Measurements from ENCODE around the gene NSUN2. TPM values are rescaled to one million over a fixed set of nuclear protein-coding genes. Genes with fewer than 3 reads are reported as not detected.

The NSUN2 gene
- total RNA-seq, 4 donors from 2014 or later, result 38.5 to 100 (median 40.4) TPM

DNA sequence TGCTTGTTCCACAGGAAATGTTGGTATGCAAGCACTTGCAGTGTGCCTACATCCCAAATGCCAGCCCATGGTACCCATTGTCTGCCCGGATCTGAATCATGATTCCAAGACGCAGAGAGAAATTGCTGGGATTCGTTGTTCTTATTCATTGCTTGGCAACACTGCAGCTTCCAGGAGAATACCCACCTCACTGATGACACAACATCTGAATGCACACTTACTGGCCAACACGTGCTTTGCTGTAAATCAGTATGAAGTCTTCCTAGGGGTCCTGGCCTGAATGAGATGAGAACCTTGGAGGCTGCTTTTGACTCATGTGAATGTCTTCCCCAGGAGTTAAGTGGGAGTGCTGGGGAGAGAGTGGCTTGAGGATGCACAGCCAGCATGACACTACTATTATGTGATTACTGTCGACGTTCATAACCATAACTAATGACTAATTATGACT, 12.0 kb upstream of the NSUN2 start:
- ATAC-seq (ENCODE audit: low FRiP score) (no peak), DNase-seq (ENCODE audit: low spot score) (no peak)
- TF ChIP-seq, protein P1, sequence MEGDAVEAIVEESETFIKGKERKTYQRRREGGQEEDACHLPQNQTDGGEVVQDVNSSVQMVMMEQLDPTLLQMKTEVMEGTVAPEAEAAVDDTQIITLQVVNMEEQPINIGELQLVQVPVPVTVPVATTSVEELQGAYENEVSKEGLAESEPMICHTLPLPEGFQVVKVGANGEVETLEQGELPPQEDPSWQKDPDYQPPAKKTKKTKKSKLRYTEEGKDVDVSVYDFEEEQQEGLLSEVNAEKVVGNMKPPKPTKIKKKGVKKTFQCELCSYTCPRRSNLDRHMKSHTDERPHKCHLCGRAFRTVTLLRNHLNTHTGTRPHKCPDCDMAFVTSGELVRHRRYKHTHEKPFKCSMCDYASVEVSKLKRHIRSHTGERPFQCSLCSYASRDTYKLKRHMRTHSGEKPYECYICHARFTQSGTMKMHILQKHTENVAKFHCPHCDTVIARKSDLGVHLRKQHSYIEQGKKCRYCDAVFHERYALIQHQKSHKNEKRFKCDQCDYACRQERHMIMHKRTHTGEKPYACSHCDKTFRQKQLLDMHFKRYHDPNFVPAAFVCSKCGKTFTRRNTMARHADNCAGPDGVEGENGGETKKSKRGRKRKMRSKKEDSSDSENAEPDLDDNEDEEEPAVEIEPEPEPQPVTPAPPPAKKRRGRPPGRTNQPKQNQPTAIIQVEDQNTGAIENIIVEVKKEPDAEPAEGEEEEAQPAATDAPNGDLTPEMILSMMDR (IDR thresholded peaks at IDR 0.05), result no peak

DNA sequence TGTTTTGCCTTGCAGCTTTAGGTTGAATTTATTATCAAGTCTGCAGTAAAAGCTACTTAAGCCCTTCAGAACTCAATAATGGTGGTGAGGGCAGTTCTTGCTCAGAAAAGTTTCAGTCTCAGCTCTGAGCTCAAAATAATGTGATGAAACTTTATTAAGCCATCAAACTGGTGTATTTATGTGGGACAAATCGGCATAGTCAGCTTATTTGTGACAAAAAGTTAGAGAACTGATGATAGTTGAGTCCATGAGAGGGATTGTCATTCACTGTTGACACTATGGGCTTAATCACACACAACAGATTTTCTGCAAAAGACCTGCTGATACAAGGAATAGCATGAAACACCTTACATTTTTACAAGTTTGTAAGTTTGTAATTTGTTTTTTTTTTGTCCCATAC, 9.8 kb upstream of the NSUN2 start:
- DNase-seq (ENCODE audit: low spot score) (no peak), ATAC-seq (ENCODE audit: low FRiP score) (no peak)
- TF ChIP-seq, protein P1 (IDR thresholded peaks at IDR 0.05), result no peak

DNA sequence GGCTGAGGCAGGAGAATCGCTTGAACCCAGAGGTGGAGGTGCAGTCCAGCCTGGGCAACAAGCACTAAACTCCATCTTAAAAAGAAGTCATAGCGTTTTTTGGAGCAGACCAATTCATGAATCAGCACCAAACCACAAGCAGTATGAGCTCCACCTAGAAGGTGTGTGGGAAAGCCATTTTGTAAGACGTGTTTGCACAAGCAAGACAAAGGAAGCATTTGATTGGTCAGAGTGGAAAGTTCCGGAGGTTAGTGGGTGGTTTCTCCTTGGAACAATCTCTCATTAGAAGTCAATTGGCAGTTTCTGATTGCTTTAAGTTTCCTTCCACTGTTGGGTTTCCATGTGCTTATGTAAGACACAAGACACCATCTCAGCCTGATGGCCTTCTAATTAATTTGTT, 5.4 kb upstream of the NSUN2 start:
- no peak for ATAC-seq (ENCODE audit: low FRiP score)
- no peak for DNase-seq (ENCODE audit: low spot score)
- TF ChIP-seq, protein P1 (IDR thresholded peaks at IDR 0.05), result no peak

DNA sequence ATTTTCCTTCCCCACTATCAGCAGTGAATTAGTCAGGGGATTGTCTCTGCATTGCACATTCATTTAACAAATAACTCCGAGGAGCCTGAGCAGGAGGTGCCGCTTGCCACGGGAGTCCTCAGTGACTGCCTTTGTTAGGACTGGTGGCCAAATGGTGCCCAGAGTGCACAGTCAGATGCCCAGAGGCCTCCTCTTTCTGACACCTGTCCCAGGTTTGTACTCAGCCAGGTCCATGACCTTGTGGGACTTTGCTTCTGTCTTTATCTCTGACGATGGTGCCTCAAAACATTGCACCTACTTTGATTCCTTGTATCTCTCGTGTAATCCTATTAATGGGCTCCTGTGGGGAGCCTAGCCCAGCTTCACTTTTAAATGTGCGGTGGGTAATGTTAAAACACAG, 4.7 kb upstream of the NSUN2 start:
- DNase-seq (ENCODE audit: low spot score) (no peak), ATAC-seq (ENCODE audit: low FRiP score) (no peak)
- TF ChIP-seq, protein P1 (IDR thresholded peaks at IDR 0.05), result no peak

DNA sequence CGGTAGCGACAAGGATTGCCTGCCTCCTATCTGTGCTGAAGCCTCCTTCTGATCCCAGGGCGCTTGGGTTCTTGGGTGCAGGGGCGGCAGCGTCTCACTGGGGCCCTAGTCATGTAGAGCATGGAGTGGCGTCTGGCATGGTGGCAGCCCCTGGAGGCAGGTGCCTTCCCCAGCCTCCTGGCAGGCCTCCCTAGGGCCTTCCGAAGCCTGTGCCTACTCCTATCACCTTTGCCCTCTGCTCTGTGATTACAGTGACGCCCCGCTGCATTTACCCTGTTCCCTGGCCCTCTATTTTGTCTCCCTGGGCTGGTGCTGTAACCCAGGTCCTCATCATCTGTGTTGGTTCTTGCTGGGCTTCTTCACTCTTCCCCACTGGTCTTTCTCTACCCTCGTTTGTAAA, 4.2 kb upstream of the NSUN2 start:
- ATAC-seq (ENCODE audit: low FRiP score) (no peak), DNase-seq (ENCODE audit: low spot score) (no peak)
- TF ChIP-seq, protein P1 (IDR thresholded peaks at IDR 0.05), result no peak

DNA sequence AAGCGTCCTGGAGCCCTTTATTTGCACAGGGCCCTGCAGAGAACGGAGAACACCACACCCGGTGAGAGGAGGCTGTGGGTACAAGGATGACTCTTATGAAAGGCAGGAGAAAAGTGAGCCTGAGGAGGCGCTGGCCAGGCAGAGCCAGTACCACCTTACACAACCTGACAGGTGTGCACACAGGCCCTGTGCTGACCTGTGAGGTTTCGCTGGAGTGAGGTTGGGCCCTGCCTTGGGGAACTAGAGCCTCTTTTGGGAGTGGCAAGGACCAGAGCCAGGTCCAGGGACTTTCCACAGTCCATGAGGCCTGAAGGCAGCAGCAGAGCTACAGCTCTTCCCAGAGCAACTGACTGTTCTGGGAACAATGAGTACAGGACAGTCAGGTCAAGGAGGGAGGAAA, 3.4 kb upstream of the NSUN2 start:
- ATAC-seq (ENCODE audit: low FRiP score) (no peak), DNase-seq (ENCODE audit: low spot score) (no peak)

DNA sequence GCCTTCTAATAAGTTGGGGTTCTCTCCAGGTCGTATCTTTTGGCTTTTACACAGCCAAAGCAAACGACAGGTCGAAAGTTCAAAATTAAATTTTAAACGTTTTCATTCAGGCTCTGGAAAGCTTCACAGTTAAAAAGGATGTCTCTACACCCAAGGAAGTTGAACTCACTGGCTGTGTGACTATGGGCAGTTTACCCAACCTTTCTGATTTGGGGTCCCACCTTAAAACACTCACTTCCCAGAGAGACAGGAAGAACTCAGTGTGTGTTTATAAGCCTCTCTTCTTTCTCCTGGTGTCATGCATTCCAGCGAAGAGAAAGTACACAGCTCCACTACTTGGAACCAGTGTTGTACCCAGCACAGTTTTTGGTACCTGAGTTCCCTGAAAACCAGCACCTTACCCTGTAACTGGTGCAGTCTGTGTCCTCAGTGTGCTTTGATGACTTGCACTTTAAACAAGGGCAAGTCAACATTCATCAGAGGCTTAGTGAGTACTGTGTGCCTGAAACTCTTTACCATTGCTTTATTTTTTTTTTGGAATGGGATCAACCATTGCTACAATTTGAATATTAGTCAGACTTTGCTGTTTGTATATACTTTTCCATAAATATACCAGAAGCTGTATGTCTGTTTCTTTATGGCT, 2.1 kb upstream of the NSUN2 start:
- TF ChIP-seq, protein P1 (IDR thresholded peaks at IDR 0.05), result no peak
- no peak for DNase-seq (ENCODE audit: low spot score)
- ATAC-seq (ENCODE audit: low FRiP score), result no peak

More for the DNA sequence above, 3.4 kb upstream of the NSUN2 start:
- TF ChIP-seq, protein P1 (IDR thresholded peaks at IDR 0.05), result no peak
